Cerebellar cortex (tissue), 1 donor: ENCODE measurements around the gene GRIN1.

ENCODE experiments used
- DNase-seq: peaks from one replicate; pipeline ENCODE4 v3.0.0-alpha.2; 2015; ENCODE audit warnings: low spot score

GRIN1 gene

GRCh38 chr9:137178939-137179630, 40.1 kb downstream of the GRIN1 start:
- no peak for DNase-seq

GRCh38 chr9:137179761-137180160, 40.8 kb downstream of the GRIN1 start:
- DNase-seq, result no peak

- no peak for DNase-seq
These were observed 41.5 kb downstream of the GRIN1 start for GRCh38 chr9:137180491-137180890.

- no peak for DNase-seq
These were observed 42.7 kb downstream of the GRIN1 start for GRCh38 chr9:137181680-137182079.

- DNase-seq, result no peak
These were observed 43.9 kb downstream of the GRIN1 start for GRCh38 chr9:137182836-137183235.

- DNase-seq, result no peak
These were observed 45.1 kb downstream of the GRIN1 start for GRCh38 chr9:137183980-137184595.

GRCh38 chr9:137184881-137185660, 46.1 kb downstream of the GRIN1 start:
- DNase-seq, result no peak

- no peak for DNase-seq
These were observed 47.0 kb downstream of the GRIN1 start for GRCh38 chr9:137185921-137186320.

GRCh38 chr9:137186385-137186784, 47.4 kb downstream of the GRIN1 start:
- no peak for DNase-seq

- no peak for DNase-seq
These were observed 48.4 kb downstream of the GRIN1 start for GRCh38 chr9:137187386-137187785.

- DNase-seq, result no peak
These were observed 49.1 kb downstream of the GRIN1 start for GRCh38 chr9:137188086-137188489.

- peak; percentile 85 for DNase-seq
These were observed 49.7 kb downstream of the GRIN1 start, which contains the start of the genes ANAPC2 and SSNA1 for GRCh38 chr9:137188490-137189296. Gene ANAPC2 (minus strand): TSS chr9:137188560. CDS start chr9:137188532, 28 bp downstream. Gene SSNA1 (plus strand): TSS chr9:137188676. CDS start chr9:137188727, 51 bp downstream.

GRCh38 chr9:137189297-137190295, 50.6 kb downstream of the GRIN1 start:
- DNase-seq, result no peak

GRCh38 chr9:137190315-137190856, 51.4 kb downstream of the GRIN1 start:
- DNase-seq, result no peak

GRCh38 chr9:137191245-137191644, 52.3 kb downstream of the GRIN1 start:
- no peak for DNase-seq

GRCh38 chr9:137191691-137192447, 52.9 kb downstream of the GRIN1 start:
- DNase-seq, result peak; percentile 33

GRCh38 chr9:137192448-137192780, 53.5 kb downstream of the GRIN1 start:
- DNase-seq, result no peak

- DNase-seq, result no peak
These were observed 53.9 kb downstream of the GRIN1 start for GRCh38 chr9:137192859-137193258.

- DNase-seq, result no peak
These were observed 54.8 kb downstream of the GRIN1 start for GRCh38 chr9:137193771-137194170.

GRCh38 chr9:137194388-137194787, 55.4 kb downstream of the GRIN1 start:
- DNase-seq, result no peak
